ENCODE results near the gene GBGT1. TPM values are rescaled to one million over a fixed set of nuclear protein-coding genes. Genes with fewer than 3 reads are reported as not detected.
A peak's percentile ranks its signal among the peaks of the same experiment; 100 is the strongest.

GBGT1 gene
- total RNA-seq, 1 donor from 2014 or later = 32.8 TPM

DNA sequence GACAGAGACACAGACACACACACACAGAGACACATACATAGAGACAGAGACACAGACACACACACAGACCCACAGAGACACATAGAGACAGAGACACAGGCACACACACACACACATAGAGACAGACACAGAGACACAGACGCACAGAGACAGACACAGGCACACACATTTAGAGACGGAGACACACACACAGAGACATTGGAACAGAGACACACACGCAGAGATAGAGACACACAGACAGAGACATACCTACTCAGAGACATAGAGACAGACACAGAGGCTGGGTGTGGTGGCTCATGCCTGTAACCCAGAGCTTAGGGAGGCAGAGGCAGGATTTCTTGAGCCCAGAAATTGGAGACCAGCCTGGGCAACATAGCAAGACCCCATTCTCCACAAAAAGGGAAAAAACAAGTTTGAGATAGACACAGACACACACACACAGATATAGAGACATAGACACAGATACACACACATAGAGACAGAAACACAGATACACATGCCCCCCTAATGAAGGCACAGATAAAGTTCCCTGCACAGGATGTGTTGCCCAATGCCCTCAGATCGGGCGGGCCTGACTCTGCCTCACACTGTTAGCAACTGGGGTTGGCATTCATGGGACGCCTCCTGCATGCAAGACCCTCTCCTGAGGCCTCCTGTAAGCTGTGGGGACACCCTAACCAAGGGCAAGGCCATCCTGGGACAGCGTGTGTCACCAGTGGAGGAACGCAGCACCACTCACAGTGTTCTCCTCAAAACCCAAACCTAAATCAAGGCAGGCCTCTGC is 39.4 kb downstream of the GBGT1 start:
- H3K36me3 Mint-ChIP-seq = peaks cover 1% of the 10 kb centered on the region
- H3K9me3 Mint-ChIP-seq = no peaks in the 10 kb centered on the region

DNA sequence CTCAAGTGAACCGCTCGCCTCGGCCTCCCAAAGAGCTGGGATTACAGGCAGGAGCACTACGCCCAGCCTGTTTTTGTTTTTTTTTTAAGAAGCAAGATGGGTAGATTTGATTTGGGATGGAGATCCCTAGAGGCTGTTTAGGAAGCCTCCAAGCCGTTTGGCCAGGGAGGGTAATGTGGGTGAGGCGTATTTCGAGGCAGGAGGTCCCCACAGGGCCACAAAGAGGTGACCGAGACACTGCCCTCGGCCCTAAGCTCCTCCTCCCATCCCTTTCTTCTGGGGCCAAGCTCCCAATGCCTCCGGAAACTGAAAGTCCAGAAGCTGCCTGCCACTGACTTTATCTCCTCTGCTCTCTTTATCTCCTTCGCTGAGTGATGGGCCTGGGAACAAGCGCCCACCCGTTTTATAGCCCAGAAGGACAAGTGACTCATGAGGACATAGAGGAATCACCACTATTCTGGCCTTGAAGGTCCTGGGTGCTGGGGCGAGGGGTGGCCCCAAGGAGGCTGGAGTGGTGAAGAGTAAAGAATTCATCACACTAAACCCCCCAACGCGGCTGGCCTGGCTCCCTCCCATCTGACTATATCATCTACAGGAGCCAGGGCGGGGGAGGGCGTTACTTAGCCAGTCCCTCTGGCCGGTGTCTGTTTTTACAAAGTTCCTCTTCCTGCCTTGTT is 40.6 kb downstream of the GBGT1 start:
- Mint-ChIP-seq H3K4me1 (peaks cover 45% of the 10 kb centered on the region), H3K9me3 (no peaks in the 10 kb centered on the region), H3K27ac (peak overlapping the region; percentile 64), H3K4me3 (no peak overlapping the region), H3K27me3 (ENCODE audit: low read depth) (no peaks in the 10 kb centered on the region), H3K36me3 (peaks cover 1% of the 10 kb centered on the region)
- no peak for DNase-seq (ENCODE audit: low spot score in 2 of 2, unreplicated experiment in 2 of 2)
- TF ChIP-seq, protein P1, sequence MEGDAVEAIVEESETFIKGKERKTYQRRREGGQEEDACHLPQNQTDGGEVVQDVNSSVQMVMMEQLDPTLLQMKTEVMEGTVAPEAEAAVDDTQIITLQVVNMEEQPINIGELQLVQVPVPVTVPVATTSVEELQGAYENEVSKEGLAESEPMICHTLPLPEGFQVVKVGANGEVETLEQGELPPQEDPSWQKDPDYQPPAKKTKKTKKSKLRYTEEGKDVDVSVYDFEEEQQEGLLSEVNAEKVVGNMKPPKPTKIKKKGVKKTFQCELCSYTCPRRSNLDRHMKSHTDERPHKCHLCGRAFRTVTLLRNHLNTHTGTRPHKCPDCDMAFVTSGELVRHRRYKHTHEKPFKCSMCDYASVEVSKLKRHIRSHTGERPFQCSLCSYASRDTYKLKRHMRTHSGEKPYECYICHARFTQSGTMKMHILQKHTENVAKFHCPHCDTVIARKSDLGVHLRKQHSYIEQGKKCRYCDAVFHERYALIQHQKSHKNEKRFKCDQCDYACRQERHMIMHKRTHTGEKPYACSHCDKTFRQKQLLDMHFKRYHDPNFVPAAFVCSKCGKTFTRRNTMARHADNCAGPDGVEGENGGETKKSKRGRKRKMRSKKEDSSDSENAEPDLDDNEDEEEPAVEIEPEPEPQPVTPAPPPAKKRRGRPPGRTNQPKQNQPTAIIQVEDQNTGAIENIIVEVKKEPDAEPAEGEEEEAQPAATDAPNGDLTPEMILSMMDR (IDR thresholded peaks at IDR 0.05; ENCODE audit: unreplicated experiment) = no peak

More for the DNA sequence above, 39.4 kb downstream of the GBGT1 start:
- H3K4me1 Mint-ChIP-seq = peaks cover 34% of the 10 kb centered on the region
- DNase-seq (ENCODE audit: low spot score in 2 of 2, unreplicated experiment in 2 of 2) = no peak
- TF ChIP-seq, protein P1 (IDR thresholded peaks at IDR 0.05; ENCODE audit: unreplicated experiment) = no peak
- no peaks in the 10 kb centered on the region for H3K27me3 Mint-ChIP-seq (ENCODE audit: low read depth)
- H3K4me3 Mint-ChIP-seq = no peak overlapping the region
- H3K27ac Mint-ChIP-seq = peak overlapping the region; percentile 24

DNA sequence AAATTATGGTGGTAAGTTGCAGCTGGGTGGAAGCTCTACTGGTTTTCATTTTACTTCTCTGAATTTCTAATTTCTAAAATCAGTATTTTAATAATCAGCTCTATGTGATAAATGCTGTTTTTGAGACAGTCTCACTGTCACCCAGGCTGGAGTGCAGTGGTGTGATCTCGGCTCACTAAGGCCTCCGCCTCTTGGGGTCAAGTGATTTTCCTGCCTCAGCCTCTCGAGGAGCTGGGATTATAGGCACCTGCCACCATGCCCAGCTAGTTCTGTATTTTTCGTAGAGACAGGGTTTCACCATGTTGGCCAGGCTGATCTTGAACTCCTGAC is 41.1 kb downstream of the GBGT1 start:
- TF ChIP-seq, protein P1 (IDR thresholded peaks at IDR 0.05; ENCODE audit: unreplicated experiment) = no peak
- peaks cover 50% of the 10 kb centered on the region for H3K4me1 Mint-ChIP-seq
- DNase-seq (ENCODE audit: low spot score in 2 of 2, unreplicated experiment in 2 of 2) = no peak
- no peak overlapping the region for H3K4me3 Mint-ChIP-seq
- peak overlapping the region; percentile 64 for H3K27ac Mint-ChIP-seq
- no peaks in the 10 kb centered on the region for H3K9me3 Mint-ChIP-seq
- H3K36me3 Mint-ChIP-seq = peaks cover under 1% of the 10 kb centered on the region
- no peaks in the 10 kb centered on the region for H3K27me3 Mint-ChIP-seq (ENCODE audit: low read depth)

DNA sequence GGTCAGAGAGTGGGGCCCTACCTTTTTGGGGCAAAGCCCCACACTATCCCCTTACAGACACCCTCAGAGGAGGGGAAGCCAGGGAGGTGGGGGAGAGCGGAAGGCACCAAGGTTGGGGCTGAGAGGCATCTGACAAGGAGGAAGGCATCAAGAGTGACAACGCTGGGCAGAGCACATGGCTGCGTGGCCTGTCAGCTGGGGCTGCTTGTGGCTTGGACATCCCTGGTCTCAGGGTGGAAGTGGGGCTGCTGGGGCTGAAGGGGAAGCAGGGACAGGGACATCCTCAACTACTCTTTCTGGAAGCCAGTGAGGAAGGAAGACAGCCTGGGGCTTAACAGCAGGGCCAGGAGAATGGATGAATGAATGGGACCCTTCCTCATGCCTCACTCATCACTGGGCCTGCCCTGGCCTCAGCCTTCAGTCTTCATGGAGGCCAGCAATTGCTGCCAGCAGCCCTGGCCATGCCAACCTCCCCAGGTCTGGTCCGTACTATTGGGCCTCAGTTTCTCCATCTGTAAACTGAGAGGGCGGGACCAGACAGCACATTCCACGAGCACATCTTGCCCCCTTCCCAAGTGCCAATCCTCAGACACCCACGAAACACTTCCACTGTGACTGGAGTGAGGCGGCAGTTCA is 41.7 kb downstream of the GBGT1 start:
- H3K27me3 Mint-ChIP-seq (ENCODE audit: low read depth) = no peaks in the 10 kb centered on the region

DNA sequence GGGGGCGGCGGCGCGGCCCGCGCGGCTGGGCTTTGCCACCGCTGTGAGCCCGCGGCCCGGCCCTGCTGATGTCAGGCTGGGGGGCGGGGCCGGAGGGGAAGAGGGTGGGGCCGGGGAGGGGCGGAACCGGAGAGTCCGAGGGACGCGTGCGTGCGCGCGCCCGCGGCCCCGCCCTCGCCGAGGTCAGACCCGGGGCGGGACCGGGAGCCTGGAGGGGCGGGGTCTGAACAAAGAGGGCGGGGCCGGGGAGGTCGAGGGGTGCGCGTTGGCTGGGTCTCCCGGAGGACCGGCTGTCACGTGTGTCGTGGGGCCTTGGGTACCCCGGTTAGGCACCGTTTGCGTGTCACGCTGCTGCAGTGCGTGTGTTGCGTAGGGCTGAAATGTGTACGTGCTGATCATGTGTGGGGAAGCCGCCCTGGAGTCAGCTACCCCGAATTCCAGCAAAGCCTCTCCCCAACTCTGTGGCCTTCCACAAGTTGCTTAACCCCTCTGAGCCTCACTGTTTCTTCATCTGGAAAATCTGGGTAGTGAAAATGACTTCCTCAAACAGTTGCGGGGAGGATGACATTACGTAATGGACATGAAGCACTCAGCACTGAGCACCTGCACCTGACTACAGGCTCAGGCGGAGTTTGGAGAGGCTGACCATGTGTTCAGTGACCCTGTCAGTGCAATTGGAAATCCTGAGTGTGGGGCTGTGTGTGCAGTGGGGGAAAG is 42.4 kb downstream of the GBGT1 start, which contains the start of gene RALGDS:
Gene RALGDS (minus strand): TSS at position 43 of the 717 bp plus-strand sequence. CDS start 86 bp downstream, outside the sequence.
- H3K36me3 Mint-ChIP-seq = no peaks in the 10 kb centered on the region
- peaks cover 54% of the 10 kb centered on the region for H3K4me1 Mint-ChIP-seq
- TF ChIP-seq, protein P1 (IDR thresholded peaks at IDR 0.05; ENCODE audit: unreplicated experiment) = no peak
- H3K9me3 Mint-ChIP-seq = no peaks in the 10 kb centered on the region
- H3K4me3 Mint-ChIP-seq = peak within 1 kb of the TSS; percentile 75
- H3K27me3 Mint-ChIP-seq (ENCODE audit: low read depth) = no peaks in the 10 kb centered on the region
- DNase-seq (ENCODE audit: low spot score in 2 of 2, unreplicated experiment in 2 of 2) = peak; percentile 79 to 81
- H3K27ac Mint-ChIP-seq = peak within 1 kb of the TSS; percentile 85

More for the DNA sequence above, 41.7 kb downstream of the GBGT1 start:
- H3K27ac Mint-ChIP-seq = peak overlapping the region; percentile 64
- TF ChIP-seq, protein P1 (IDR thresholded peaks at IDR 0.05; ENCODE audit: unreplicated experiment) = no peak
- no peaks in the 10 kb centered on the region for H3K9me3 Mint-ChIP-seq
- peaks cover 54% of the 10 kb centered on the region for H3K4me1 Mint-ChIP-seq
- peak overlapping the region; percentile 41 for H3K4me3 Mint-ChIP-seq
- no peak for DNase-seq (ENCODE audit: low spot score in 2 of 2, unreplicated experiment in 2 of 2)
- H3K36me3 Mint-ChIP-seq = no peaks in the 10 kb centered on the region

Data from mesothelial cell of epicardium (in vitro differentiated cells).